HepG2 (cell line): ENCODE results near the gene GCNT2. TPM values are rescaled to one million over a fixed set of nuclear protein-coding genes. Genes with fewer than 3 reads are reported as not detected.

Source experiments
- ATAC-seq: fragments of 200-7000 bp; cut with Tn5 transposase; 3 replicates; pipeline ENCODE4 v1.9.1; 2020; ENCODE audit warnings: mild to moderate bottlenecking, moderate library complexity
- BruUV-seq: library from RNA; stranded (reverse); fragments of 400-500 nt; replicated peaks from 2 replicates; lab custom pipeline; 2021; lab: Mats Ljungman, UMichigan
- CTCF ChIA-PET: fragments of 300-600 bp; formaldehyde crosslinking; extraction: SDS; loops from one replicate; lab custom pipeline; 2021; ENCODE audit warnings: low total read pairs, inconsistent platforms, low intra/inter-chr PET ratio; lab: Yijun Ruan, JAX
- POLR2A ChIA-PET: fragments of 350-600 bp; sonication (Branson Sonifier 250); formaldehyde crosslinking; loops from one replicate; lab custom pipeline; 2020; ENCODE audit warnings: antibody characterized with exemption, inconsistent platforms; lab: Yijun Ruan, JAX
- DNase-seq: peaks from one replicate; pipeline ENCODE4 v3.0.0-alpha.2; 2015; ENCODE audit warnings: low spot score
- FAIRE-seq: peaks from 3 replicates; lab custom pipeline; 2011; peaks lifted over from hg19 to GRCh38; lab: Jason Lieb, UNC
- H2AFZ ChIP-seq: one replicate; pipeline ENCODE4 v1.6.1; 2011; ENCODE audit warnings: low read length, inconsistent platforms
- H3K27ac ChIP-seq: fragments of 300-600 bp; 3 replicates; pipeline ENCODE4 v1.8.0; 2011; ENCODE audit warnings: mixed run types, mild to moderate bottlenecking, mixed read lengths, low read length, inconsistent platforms; ENCODE audit not compliant: insufficient read depth; ENCODE audit errors: extremely low read length
- H3K27me3 ChIP-seq, 2 experiments: fragments of 200-600 bp in 1 of 2; 2 replicates in 1 of 2; 3 replicates in 1 of 2; pipeline versions ENCODE4 v1.6.0 to v1.8.0; 2011; ENCODE audit warnings: low read length in 2 of 2, mild to moderate bottlenecking in 2 of 2, moderate library complexity in 2 of 2, inconsistent platforms in 1 of 2; ENCODE audit not compliant: insufficient read depth in 2 of 2, control insufficient read depth in 1 of 2
- H3K36me3 ChIP-seq, 2 experiments: fragments of 200-600 bp in 1 of 2; replicated peaks in 1 of 2; 2 replicates in 1 of 2; 3 replicates in 1 of 2; pipeline versions ENCODE4 v1.5.1 to v1.8.0; 2011; ENCODE audit warnings: low read length in 2 of 2, inconsistent platforms in 1 of 2; ENCODE audit not compliant: insufficient read depth in 2 of 2, control insufficient read depth in 1 of 2
- H3K4me1 ChIP-seq: 2 replicates; pipeline ENCODE4 v1.5.1; 2012; ENCODE audit warnings: low read length, inconsistent platforms; ENCODE audit not compliant: insufficient read depth
- H3K4me2 ChIP-seq: 2 replicates; pipeline ENCODE4 v1.6.0; 2011; ENCODE audit warnings: low read depth, low read length, inconsistent platforms
- H3K4me3 ChIP-seq, 3 experiments: fragments of 200-600 bp in 1 of 3; sonication (generic), shearing (Covaris generic) in 1 of 3; replicated peaks in 1 of 3; 2 replicates each; pipeline ENCODE4 v1.5.1; 2011 to 2016; ENCODE audit warnings: low read length in 3 of 3, inconsistent platforms in 2 of 3, low read depth in 2 of 3, mild to moderate bottlenecking in 2 of 3, control low read depth in 1 of 3, mixed read lengths in 1 of 3; ENCODE audit not compliant: insufficient read depth in 1 of 3
- H3K79me2 ChIP-seq: one replicate; pipeline ENCODE4 v1.6.1; 2011; ENCODE audit warnings: low read length, inconsistent platforms; ENCODE audit not compliant: insufficient read depth
- H3K9ac ChIP-seq: 2 replicates; pipeline ENCODE4 v1.6.0; 2011; ENCODE audit warnings: mild to moderate bottlenecking, low read depth, low read length, inconsistent platforms; ENCODE audit not compliant: insufficient read depth
- H3K9me3 ChIP-seq: 2 replicates; pipeline ENCODE4 v1.5.1; 2012; ENCODE audit warnings: mild to moderate bottlenecking, low read length
- H4K20me1 ChIP-seq: 2 replicates; pipeline ENCODE4 v1.6.0; 2011; ENCODE audit warnings: inconsistent platforms, mild to moderate bottlenecking, low read length, moderate library complexity; ENCODE audit not compliant: insufficient read depth
- BHLHE40 ChIP-seq: IDR thresholded peaks from 2 replicates; pipeline ENCODE4 v1.6.1; 2011; ENCODE audit warnings: low read length, improper control_type of control experiment
- ELF1 ChIP-seq: sonication (generic); formaldehyde crosslinking; IDR thresholded peaks from 2 replicates; pipeline ENCODE4 v1.4.0; 2020; ENCODE audit warnings: missing genetic modification reagents
- GFI1 ChIP-seq: sonication (generic); formaldehyde crosslinking; IDR thresholded peaks from 2 replicates; pipeline ENCODE4 v1.5.0; 2020; ENCODE audit warnings: missing genetic modification reagents, mild to moderate bottlenecking, borderline replicate concordance
- PHF8 ChIP-seq: sonication (generic); formaldehyde crosslinking; IDR thresholded peaks from 2 replicates; pipeline ENCODE4 v1.5.0; 2020; ENCODE audit warnings: missing genetic modification reagents
- RAD51 ChIP-seq: fragments of 450-650 bp; IDR thresholded peaks from 2 replicates; pipeline ENCODE4 v1.6.1; 2016; ENCODE audit warnings: borderline replicate concordance
- SALL1 ChIP-seq: sonication (generic); formaldehyde crosslinking; IDR thresholded peaks from 2 replicates; pipeline ENCODE4 v1.8.0; 2022; ENCODE audit warnings: mild to moderate bottlenecking, missing genetic modification reagents
- ZIK1 ChIP-seq: sonication (generic); formaldehyde crosslinking; IDR thresholded peaks from 2 replicates; pipeline ENCODE4 v1.5.0; 2020; ENCODE audit warnings: mild to moderate bottlenecking, low read depth, missing genetic modification reagents, borderline replicate concordance
- ZNF101 ChIP-seq: sonication (generic); formaldehyde crosslinking; IDR thresholded peaks from 2 replicates; pipeline ENCODE4 v1.4.0; 2020; ENCODE audit warnings: mild to moderate bottlenecking, low read depth, missing genetic modification reagents, borderline replicate concordance
- ZNF124 ChIP-seq: sonication (generic); formaldehyde crosslinking; IDR thresholded peaks from 2 replicates; pipeline ENCODE4 v1.4.0; 2020; ENCODE audit warnings: missing genetic modification reagents
- ZNF501 ChIP-seq: sonication (generic); formaldehyde crosslinking; IDR thresholded peaks from 2 replicates; pipeline ENCODE4 v1.5.1; 2020; ENCODE audit warnings: mild to moderate bottlenecking, moderate library complexity, missing genetic modification reagents
- ZNF564 ChIP-seq: sonication (generic); formaldehyde crosslinking; IDR thresholded peaks from 2 replicates; pipeline ENCODE4 v1.8.1; 2023; ENCODE audit warnings: mild to moderate bottlenecking, missing genetic modification reagents
- ZNF589 ChIP-seq: sonication (generic); formaldehyde crosslinking; conservative IDR thresholded peaks from 2 replicates; pipeline ENCODE4 v1.8.0; 2022; ENCODE audit warnings: mild to moderate bottlenecking, moderate library complexity, missing genetic modification reagents
- ZSCAN21 ChIP-seq: sonication (generic); formaldehyde crosslinking; IDR thresholded peaks from 2 replicates; pipeline ENCODE4 v1.8.0; 2022; ENCODE audit warnings: mild to moderate bottlenecking, missing genetic modification reagents, moderate library complexity, borderline replicate concordance
- WGBS: methylation state at CpG from one replicate; pipeline ENCODE4 v1.1.6; 2017; ENCODE audit warnings: low lambda C conversion rate; 5-methylcytosine and 5-hydroxymethylcytosine counted together
- in situ Hi-C: cut with HindIII; loops from 2 replicates; pipeline ENCODE4 v1.10.0; 2017; ENCODE audit warnings: low pct_unique_long_range_greater_than_20kb; ENCODE audit not compliant: extremely low pct_ligation_motif_present
- intact Hi-C: fragments of 100-400 bp; cut with micrococcal nuclease; formaldehyde crosslinking; loops from one replicate; pipeline ENCODE4 v1.10.0; 2022; ENCODE audit not compliant: unreplicated experiment
- polyA plus RNA-seq, 8 experiments: library from polyadenylated mRNA; depleted of rRNA in 3 of 8; stranded (reverse) in 7 of 8; unstranded in 1 of 8; fragments of >200 nt; fragmentation: Illumina TruSeq in 4 of 8; extraction: Trizol in 4 of 8; gene quantifications; 2 replicates each; pipeline versions ENCODE4 v1.2.1 to v1.2.3, GENCODE V29; 2011 to 2016; ENCODE audit warnings: low read depth in 4 of 8, missing spikeins in 1 of 8, mixed read lengths in 1 of 8; ENCODE audit not compliant: insufficient read depth in 1 of 8
- total RNA-seq, 5 experiments: library from RNA; depleted of rRNA; stranded (reverse); fragments of >200 nt; fragmentation: Illumina TruSeq; extraction: Trizol; gene quantifications; 2 replicates each; pipeline ENCODE4 v1.2.3, GENCODE V29; 2016; ENCODE audit warnings: low read depth in 1 of 5
- TF ChIP-seq, protein P1 (sequence below): IDR thresholded peaks from 2 replicates; pipeline ENCODE4 v1.6.1; 2012; ENCODE audit warnings: low read depth, low read length, improper control_type of control experiment
- TF ChIP-seq, protein P2 (sequence below): sonication (generic); formaldehyde crosslinking; IDR thresholded peaks from 2 replicates; pipeline ENCODE4 v1.8.0; 2022; ENCODE audit warnings: mild to moderate bottlenecking, missing genetic modification reagents, moderate library complexity
- TF ChIP-seq, protein P3 (sequence below): sonication (generic); formaldehyde crosslinking; IDR thresholded peaks from 2 replicates; pipeline ENCODE4 v1.4.0; 2020; ENCODE audit warnings: missing genetic modification reagents, borderline replicate concordance
- TF ChIP-seq, protein P4 (sequence below): IDR thresholded peaks from 2 replicates; pipeline ENCODE4 v1.6.1; 2016; ENCODE audit warnings: low read depth

GCNT2 gene
- total and polyA plus RNA-seq, 2 of the 13 experiments (the other 11 are each of a cell fraction or from before 2014, with no cell fraction given): 11.8 to 31.9 TPM

DNA sequence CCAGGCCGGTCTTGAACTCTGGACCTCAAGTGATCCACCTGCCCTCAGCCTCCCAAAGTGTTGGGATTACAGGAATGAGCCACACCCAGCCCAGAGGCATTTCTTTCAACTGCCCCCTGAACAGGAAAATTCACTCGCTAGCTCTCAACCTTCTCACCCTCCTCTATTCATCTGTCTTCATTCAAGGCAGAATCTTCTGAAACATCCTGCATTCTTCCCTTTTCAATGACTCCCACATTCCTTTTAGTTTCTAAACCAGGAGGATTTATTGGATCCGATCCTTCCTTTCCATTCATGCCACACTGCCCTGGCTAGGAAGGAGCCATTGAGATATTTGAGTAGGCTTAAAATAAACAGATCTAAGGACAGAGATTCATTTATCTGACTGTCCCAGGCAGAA, 120.4 kb downstream of the GCNT2 start:
- no peak overlapping the region for H3K4me3 ChIP-seq
- no peaks in the 10 kb centered on the region for H3K4me1 ChIP-seq
- BruUV-seq: no TSS peak
- no peak for FAIRE-seq
- H3K27me3 ChIP-seq: peaks cover 2 to 16% of the 10 kb centered on the region in 2 experiments; a peak in 3 of 5 replicates
- no peak overlapping the region for H3K27ac ChIP-seq
- no peaks in the 10 kb centered on the region for H4K20me1 ChIP-seq
- intact Hi-C loops (no loop called here), in situ Hi-C loops (no loop called here)
- no peak overlapping the region for H3K9ac ChIP-seq
- no peak overlapping the region for H3K4me2 ChIP-seq
- ChIA-PET POLR2A (no interaction called here), CTCF (no interaction called here)
- H2AFZ ChIP-seq: no peak overlapping the region
- WGBS: 33% methylated on average over 3 of the region's 3 CpGs
- H3K79me2 ChIP-seq: no peaks in the 10 kb centered on the region
- H3K36me3 ChIP-seq: no peaks in the 10 kb centered on the region
- H3K9me3 ChIP-seq: peaks cover 8% of the 10 kb centered on the region
- no peak for ATAC-seq
- DNase-seq: no peak
- TF ChIP-seq, protein P1, sequence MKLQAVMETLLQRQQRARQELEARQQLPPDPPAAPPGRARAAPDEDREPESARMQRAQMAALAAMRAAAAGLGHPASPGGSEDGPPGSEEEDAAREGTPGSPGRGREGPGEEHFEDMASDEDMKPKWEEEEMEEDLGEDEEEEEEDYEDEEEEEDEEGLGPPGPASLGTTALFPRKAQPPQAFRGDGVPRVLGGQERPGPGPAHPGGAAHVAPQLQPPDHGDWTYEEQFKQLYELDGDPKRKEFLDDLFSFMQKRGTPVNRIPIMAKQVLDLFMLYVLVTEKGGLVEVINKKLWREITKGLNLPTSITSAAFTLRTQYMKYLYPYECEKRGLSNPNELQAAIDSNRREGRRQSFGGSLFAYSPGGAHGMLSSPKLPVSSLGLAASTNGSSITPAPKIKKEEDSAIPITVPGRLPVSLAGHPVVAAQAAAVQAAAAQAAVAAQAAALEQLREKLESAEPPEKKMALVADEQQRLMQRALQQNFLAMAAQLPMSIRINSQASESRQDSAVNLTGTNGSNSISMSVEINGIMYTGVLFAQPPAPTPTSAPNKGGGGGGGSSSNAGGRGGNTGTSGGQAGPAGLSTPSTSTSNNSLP: no peak
- no peak for TF ChIP-seq ZNF124
- TF ChIP-seq ZNF101: no peak
- no peak for TF ChIP-seq PHF8 (CRISPR knock-in tag)
- TF ChIP-seq ZSCAN21 (CRISPR knock-in tag): no peak
- no peak for TF ChIP-seq ZNF589 (CRISPR knock-in tag)
- TF ChIP-seq, protein P2, sequence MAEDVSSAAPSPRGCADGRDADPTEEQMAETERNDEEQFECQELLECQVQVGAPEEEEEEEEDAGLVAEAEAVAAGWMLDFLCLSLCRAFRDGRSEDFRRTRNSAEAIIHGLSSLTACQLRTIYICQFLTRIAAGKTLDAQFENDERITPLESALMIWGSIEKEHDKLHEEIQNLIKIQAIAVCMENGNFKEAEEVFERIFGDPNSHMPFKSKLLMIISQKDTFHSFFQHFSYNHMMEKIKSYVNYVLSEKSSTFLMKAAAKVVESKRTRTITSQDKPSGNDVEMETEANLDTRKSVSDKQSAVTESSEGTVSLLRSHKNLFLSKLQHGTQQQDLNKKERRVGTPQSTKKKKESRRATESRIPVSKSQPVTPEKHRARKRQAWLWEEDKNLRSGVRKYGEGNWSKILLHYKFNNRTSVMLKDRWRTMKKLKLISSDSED (CRISPR knock-in tag): no peak
- TF ChIP-seq, protein P3, sequence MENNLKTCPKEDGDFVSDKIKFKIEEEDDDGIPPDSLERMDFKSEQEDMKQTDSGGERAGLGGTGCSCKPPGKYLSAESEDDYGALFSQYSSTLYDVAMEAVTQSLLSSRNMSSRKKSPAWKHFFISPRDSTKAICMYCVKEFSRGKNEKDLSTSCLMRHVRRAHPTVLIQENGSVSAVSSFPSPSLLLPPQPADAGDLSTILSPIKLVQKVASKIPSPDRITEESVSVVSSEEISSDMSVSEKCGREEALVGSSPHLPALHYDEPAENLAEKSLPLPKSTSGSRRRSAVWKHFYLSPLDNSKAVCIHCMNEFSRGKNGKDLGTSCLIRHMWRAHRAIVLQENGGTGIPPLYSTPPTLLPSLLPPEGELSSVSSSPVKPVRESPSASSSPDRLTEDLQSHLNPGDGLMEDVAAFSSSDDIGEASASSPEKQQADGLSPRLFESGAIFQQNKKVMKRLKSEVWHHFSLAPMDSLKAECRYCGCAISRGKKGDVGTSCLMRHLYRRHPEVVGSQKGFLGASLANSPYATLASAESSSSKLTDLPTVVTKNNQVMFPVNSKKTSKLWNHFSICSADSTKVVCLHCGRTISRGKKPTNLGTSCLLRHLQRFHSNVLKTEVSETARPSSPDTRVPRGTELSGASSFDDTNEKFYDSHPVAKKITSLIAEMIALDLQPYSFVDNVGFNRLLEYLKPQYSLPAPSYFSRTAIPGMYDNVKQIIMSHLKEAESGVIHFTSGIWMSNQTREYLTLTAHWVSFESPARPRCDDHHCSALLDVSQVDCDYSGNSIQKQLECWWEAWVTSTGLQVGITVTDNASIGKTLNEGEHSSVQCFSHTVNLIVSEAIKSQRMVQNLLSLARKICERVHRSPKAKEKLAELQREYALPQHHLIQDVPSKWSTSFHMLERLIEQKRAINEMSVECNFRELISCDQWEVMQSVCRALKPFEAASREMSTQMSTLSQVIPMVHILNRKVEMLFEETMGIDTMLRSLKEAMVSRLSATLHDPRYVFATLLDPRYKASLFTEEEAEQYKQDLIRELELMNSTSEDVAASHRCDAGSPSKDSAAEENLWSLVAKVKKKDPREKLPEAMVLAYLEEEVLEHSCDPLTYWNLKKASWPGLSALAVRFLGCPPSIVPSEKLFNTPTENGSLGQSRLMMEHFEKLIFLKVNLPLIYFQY: no peak
- TF ChIP-seq ZNF501 (CRISPR knock-in tag): no peak
- no peak for TF ChIP-seq ZIK1
- TF ChIP-seq, protein P4, sequence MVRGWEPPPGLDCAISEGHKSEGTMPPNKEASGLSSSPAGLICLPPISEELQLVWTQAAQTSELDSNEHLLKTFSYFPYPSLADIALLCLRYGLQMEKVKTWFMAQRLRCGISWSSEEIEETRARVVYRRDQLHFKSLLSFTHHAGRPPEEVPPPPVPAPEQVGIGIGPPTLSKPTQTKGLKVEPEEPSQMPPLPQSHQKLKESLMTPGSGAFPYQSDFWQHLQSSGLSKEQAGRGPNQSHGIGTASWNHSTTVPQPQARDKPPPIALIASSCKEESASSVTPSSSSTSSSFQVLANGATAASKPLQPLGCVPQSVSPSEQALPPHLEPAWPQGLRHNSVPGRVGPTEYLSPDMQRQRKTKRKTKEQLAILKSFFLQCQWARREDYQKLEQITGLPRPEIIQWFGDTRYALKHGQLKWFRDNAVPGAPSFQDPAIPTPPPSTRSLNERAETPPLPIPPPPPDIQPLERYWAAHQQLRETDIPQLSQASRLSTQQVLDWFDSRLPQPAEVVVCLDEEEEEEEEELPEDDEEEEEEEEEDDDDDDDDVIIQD (CRISPR knock-in tag): no peak
- no peak for TF ChIP-seq RAD51
- no peak for TF ChIP-seq GFI1 (CRISPR knock-in tag)
- TF ChIP-seq BHLHE40: no peak
- no peak for TF ChIP-seq ZNF564 (CRISPR knock-in tag)
- TF ChIP-seq ELF1 (CRISPR knock-in tag): no peak
- TF ChIP-seq SALL1 (CRISPR knock-in tag): no peak
